ENCODE measurements around the gene INPP4B.

Gene INPP4B

DNA sequence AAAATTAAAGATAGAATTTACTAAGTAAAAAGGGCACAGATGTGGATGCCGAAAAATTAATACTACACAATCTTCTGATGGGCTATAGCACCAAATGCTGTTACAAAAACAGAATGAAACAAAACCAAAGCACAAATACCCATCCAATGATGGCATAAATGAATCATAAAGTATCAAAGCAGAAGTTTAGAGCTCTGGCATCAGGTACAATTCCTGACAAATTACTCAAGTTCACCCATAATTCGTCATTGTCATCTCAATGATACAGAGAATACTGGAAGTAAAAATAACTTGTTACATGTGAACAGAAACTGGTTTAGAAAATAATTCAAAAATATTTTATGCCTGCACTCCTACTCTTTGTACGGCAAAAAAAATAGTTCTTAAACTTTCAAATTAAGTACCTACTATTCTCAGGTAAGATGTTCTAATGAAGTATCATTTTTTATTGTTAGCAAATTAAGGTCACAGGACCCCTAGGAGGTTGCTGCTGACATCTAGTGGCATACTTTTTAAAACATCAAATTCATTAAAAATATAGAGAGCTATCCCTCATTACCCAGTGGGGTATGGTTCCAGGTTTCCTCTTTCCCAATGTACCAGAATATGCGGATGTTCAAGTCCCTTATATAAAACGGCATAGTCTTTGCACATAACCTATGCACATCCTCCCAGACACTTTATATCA lies 126.1 kb downstream of the INPP4B start:
- peaks cover 28% of the 10 kb centered on the region for H3K27me3 ChIP-seq (ENCODE audit: insufficient read depth, low read length)
- H3K27ac ChIP-seq (ENCODE audit: low read length) = no peak overlapping the region
- no peak overlapping the region for H3K4me3 ChIP-seq (ENCODE audit: low read length)
- no peaks in the 10 kb centered on the region for H3K36me3 ChIP-seq (ENCODE audit: insufficient read depth, low read depth, low read length)
- H3K4me1 ChIP-seq (ENCODE audit: insufficient read depth, low read length) = no peaks in the 10 kb centered on the region
- no peaks in the 10 kb centered on the region for H3K9me3 ChIP-seq (ENCODE audit: insufficient read depth, low read depth, low read length)
- H3K9ac ChIP-seq (ENCODE audit: low read depth, low read length) = no peak overlapping the region

GRCh38 chr4:142718981-142719380 lies 127.1 kb downstream of the INPP4B start:
- Histone ChIP-seq H3K27ac (ENCODE audit: low read length) (no peak overlapping the region), H3K4me1 (ENCODE audit: insufficient read depth, low read length) (no peaks in the 10 kb centered on the region; the same call in 1 of the 2 replicates), H3K4me3 (ENCODE audit: low read length) (no peak overlapping the region), H3K9me3 (ENCODE audit: insufficient read depth, low read depth, low read length) (no peaks in the 10 kb centered on the region), H3K27me3 (ENCODE audit: insufficient read depth, low read length) (peaks cover 38% of the 10 kb centered on the region), H3K36me3 (ENCODE audit: insufficient read depth, low read depth, low read length) (no peaks in the 10 kb centered on the region), H3K9ac (ENCODE audit: low read depth, low read length) (no peak overlapping the region)

- H3K9ac ChIP-seq (ENCODE audit: low read depth, low read length) = no peak overlapping the region
- no peak overlapping the region for H3K4me3 ChIP-seq (ENCODE audit: low read length)
- no peaks in the 10 kb centered on the region for H3K9me3 ChIP-seq (ENCODE audit: insufficient read depth, low read depth, low read length)
- H3K36me3 ChIP-seq (ENCODE audit: insufficient read depth, low read depth, low read length) = no peaks in the 10 kb centered on the region
- H3K4me1 ChIP-seq (ENCODE audit: insufficient read depth, low read length) = no peaks in the 10 kb centered on the region; the same call in 1 of the 2 replicates
- H3K27ac ChIP-seq (ENCODE audit: low read length) = no peak overlapping the region
- H3K27me3 ChIP-seq (ENCODE audit: insufficient read depth, low read length) = peaks cover 71% of the 10 kb centered on the region
Observed at GRCh38 chr4:142715727-142716126, 130.4 kb downstream of the INPP4B start.

DNA sequence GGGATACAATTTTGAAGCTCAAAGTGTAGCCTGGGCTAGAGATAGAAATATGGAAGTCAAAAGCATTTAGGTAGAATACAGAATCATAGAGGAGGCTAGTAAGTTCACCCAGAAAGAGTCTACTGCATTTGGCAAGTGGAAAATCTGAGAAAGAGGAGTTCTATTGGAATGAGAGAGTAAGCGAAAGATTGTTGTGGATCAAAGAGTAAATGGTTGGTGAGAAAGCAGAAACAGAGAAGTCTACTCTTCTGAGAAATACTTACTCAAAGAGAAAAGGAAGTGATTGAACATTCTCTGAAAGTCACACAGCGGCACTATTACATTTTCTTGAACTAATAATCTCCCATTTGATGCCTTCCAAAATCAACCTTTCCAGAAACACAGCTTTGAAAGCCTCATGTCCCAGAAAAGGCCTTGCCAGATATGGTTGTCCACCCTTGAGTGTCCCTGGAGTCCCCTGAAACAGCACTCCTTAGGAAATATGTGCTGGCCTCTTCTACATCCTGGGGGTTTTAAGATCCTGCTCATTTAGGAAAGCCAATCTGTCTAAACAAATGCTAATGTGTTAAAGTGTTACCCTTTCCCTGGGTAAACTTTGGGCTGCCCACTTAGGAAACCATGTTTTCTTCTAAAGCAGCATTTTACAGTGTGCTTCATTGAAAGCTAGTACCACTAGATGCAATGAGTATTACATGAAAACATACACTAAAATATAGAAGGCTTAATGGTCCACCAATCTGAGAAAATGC lies 132.6 kb downstream of the INPP4B start:
- Histone ChIP-seq H3K4me1 (ENCODE audit: insufficient read depth, low read length) (no peaks in the 10 kb centered on the region; the same call in 1 of the 2 replicates), H3K36me3 (ENCODE audit: insufficient read depth, low read depth, low read length) (no peaks in the 10 kb centered on the region), H3K9me3 (ENCODE audit: insufficient read depth, low read depth, low read length) (no peaks in the 10 kb centered on the region), H3K4me3 (ENCODE audit: low read length) (no peak overlapping the region), H3K27me3 (ENCODE audit: insufficient read depth, low read length) (peaks cover 78% of the 10 kb centered on the region), H3K9ac (ENCODE audit: low read depth, low read length) (no peak overlapping the region), H3K27ac (ENCODE audit: low read length) (no peak overlapping the region)

- H3K9me3 ChIP-seq (ENCODE audit: insufficient read depth, low read depth, low read length) = no peaks in the 10 kb centered on the region
- peaks cover 4% of the 10 kb centered on the region; the same call in 1 of the 2 replicates for H3K4me1 ChIP-seq (ENCODE audit: insufficient read depth, low read length)
- H3K27ac ChIP-seq (ENCODE audit: low read length) = no peak overlapping the region
- no peak overlapping the region for H3K9ac ChIP-seq (ENCODE audit: low read depth, low read length)
- H3K27me3 ChIP-seq (ENCODE audit: insufficient read depth, low read length) = peaks cover 35% of the 10 kb centered on the region
- no peaks in the 10 kb centered on the region for H3K36me3 ChIP-seq (ENCODE audit: insufficient read depth, low read depth, low read length)
- no peak overlapping the region for H3K4me3 ChIP-seq (ENCODE audit: low read length)
Observed at GRCh38 chr4:142708231-142708630, 137.9 kb downstream of the INPP4B start.

GRCh38 chr4:142707401-142707800 lies 138.7 kb downstream of the INPP4B start:
- Histone ChIP-seq H3K27ac (ENCODE audit: low read length) (no peak overlapping the region), H3K4me1 (ENCODE audit: insufficient read depth, low read length) (peaks cover 4% of the 10 kb centered on the region; the same call in 1 of the 2 replicates), H3K4me3 (ENCODE audit: low read length) (no peak overlapping the region), H3K9me3 (ENCODE audit: insufficient read depth, low read depth, low read length) (no peaks in the 10 kb centered on the region), H3K27me3 (ENCODE audit: insufficient read depth, low read length) (peaks cover 26% of the 10 kb centered on the region), H3K36me3 (ENCODE audit: insufficient read depth, low read depth, low read length) (no peaks in the 10 kb centered on the region), H3K9ac (ENCODE audit: low read depth, low read length) (no peak overlapping the region)

- no peak overlapping the region for H3K4me3 ChIP-seq (ENCODE audit: low read length)
- no peaks in the 10 kb centered on the region for H3K36me3 ChIP-seq (ENCODE audit: insufficient read depth, low read depth, low read length)
- peaks cover 16% of the 10 kb centered on the region for H3K27me3 ChIP-seq (ENCODE audit: insufficient read depth, low read length)
- H3K4me1 ChIP-seq (ENCODE audit: insufficient read depth, low read length) = peaks cover 4% of the 10 kb centered on the region; the same call in 1 of the 2 replicates
- no peak overlapping the region for H3K9ac ChIP-seq (ENCODE audit: low read depth, low read length)
- H3K27ac ChIP-seq (ENCODE audit: low read length) = no peak overlapping the region
- H3K9me3 ChIP-seq (ENCODE audit: insufficient read depth, low read depth, low read length) = no peaks in the 10 kb centered on the region
Observed at GRCh38 chr4:142706381-142706780, 139.7 kb downstream of the INPP4B start.

GRCh38 chr4:142705820-142706219 lies 140.3 kb downstream of the INPP4B start:
- Histone ChIP-seq H3K27me3 (ENCODE audit: insufficient read depth, low read length) (peaks cover 11% of the 10 kb centered on the region), H3K4me3 (ENCODE audit: low read length) (no peak overlapping the region), H3K4me1 (ENCODE audit: insufficient read depth, low read length) (peaks cover 4% of the 10 kb centered on the region; the same call in 1 of the 2 replicates), H3K27ac (ENCODE audit: low read length) (no peak overlapping the region), H3K36me3 (ENCODE audit: insufficient read depth, low read depth, low read length) (no peaks in the 10 kb centered on the region), H3K9ac (ENCODE audit: low read depth, low read length) (no peak overlapping the region), H3K9me3 (ENCODE audit: insufficient read depth, low read depth, low read length) (no peaks in the 10 kb centered on the region)

DNA sequence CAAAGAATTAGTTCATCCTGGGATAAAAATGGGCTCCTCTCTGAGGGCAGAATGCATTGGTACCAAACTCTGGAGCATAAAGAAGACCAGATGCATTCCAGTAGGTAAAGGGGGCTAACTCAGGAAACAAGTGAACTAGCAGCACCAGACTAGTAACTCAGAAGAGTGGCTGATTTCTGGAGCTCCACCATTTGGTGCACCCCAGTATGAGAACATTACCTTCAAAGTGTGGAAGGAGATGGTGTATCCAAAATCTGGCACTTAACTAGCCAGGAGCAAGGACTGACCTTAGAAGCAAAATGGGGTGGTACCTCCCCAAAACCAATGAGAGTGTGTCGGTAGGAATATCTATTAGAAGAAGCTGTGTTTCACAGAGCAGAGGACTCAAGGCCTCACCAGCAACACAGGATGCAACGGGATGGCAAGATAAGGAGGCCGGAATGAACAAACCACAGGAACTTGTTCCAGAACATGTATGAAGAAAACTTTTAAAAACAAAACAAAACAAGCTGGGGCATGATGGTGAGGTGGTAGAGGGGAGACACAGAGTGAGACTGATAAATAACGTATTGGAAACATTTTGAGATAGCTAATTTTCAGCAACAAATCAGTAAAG lies 142.3 kb downstream of the INPP4B start:
- Histone ChIP-seq H3K36me3 (ENCODE audit: insufficient read depth, low read depth, low read length) (no peaks in the 10 kb centered on the region), H3K4me3 (ENCODE audit: low read length) (no peak overlapping the region), H3K4me1 (ENCODE audit: insufficient read depth, low read length) (peaks cover 4% of the 10 kb centered on the region; the same call in 1 of the 2 replicates), H3K27ac (ENCODE audit: low read length) (no peak overlapping the region), H3K27me3 (ENCODE audit: insufficient read depth, low read length) (no peaks in the 10 kb centered on the region; the same call in 1 of the 2 replicates), H3K9me3 (ENCODE audit: insufficient read depth, low read depth, low read length) (no peaks in the 10 kb centered on the region), H3K9ac (ENCODE audit: low read depth, low read length) (no peak overlapping the region)

DNA sequence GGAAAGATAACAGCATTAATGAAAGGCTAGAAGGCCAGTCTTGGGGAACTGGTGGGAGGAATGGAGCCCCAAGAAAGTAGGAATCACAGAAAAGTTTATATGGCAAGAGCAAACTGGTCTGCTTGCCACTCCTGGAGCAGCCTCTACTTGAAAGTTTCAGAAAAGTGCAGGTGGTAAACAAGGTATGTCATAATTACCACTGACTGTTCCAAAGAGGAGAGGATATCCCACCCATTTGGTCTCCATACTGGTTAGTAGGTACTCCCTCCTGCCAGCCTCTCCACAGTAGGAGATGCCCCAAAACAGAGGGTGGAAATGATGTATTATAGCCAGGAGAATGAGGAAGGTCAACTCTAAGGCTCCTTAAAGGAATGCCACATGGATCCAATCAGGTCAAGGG lies 145.1 kb downstream of the INPP4B start:
- Histone ChIP-seq H3K9ac (ENCODE audit: low read depth, low read length) (no peak overlapping the region), H3K27ac (ENCODE audit: low read length) (no peak overlapping the region), H3K4me1 (ENCODE audit: insufficient read depth, low read length) (no peaks in the 10 kb centered on the region), H3K9me3 (ENCODE audit: insufficient read depth, low read depth, low read length) (no peaks in the 10 kb centered on the region), H3K27me3 (ENCODE audit: insufficient read depth, low read length) (no peaks in the 10 kb centered on the region), H3K4me3 (ENCODE audit: low read length) (no peak overlapping the region), H3K36me3 (ENCODE audit: insufficient read depth, low read depth, low read length) (no peaks in the 10 kb centered on the region)

GRCh38 chr4:142700531-142700930 lies 145.6 kb downstream of the INPP4B start:
- H3K4me3 ChIP-seq (ENCODE audit: low read length) = no peak overlapping the region

More at GRCh38 chr4:142700531-142700930, 145.6 kb downstream of the INPP4B start:
- H3K27ac ChIP-seq (ENCODE audit: low read length) = no peak overlapping the region
- no peak overlapping the region for H3K9ac ChIP-seq (ENCODE audit: low read depth, low read length)
- no peaks in the 10 kb centered on the region for H3K4me1 ChIP-seq (ENCODE audit: insufficient read depth, low read length)
- H3K9me3 ChIP-seq (ENCODE audit: insufficient read depth, low read depth, low read length) = no peaks in the 10 kb centered on the region
- H3K36me3 ChIP-seq (ENCODE audit: insufficient read depth, low read depth, low read length) = no peaks in the 10 kb centered on the region
- no peaks in the 10 kb centered on the region for H3K27me3 ChIP-seq (ENCODE audit: insufficient read depth, low read length)
